Measurements from ENCODE around the gene SKIDA1.
"Not testable (repeated sequence)": the region's sequence is repeated elsewhere in the genome, so short reads cannot be mapped to it uniquely, and the experiment has no call there.

The SKIDA1 gene

DNA sequence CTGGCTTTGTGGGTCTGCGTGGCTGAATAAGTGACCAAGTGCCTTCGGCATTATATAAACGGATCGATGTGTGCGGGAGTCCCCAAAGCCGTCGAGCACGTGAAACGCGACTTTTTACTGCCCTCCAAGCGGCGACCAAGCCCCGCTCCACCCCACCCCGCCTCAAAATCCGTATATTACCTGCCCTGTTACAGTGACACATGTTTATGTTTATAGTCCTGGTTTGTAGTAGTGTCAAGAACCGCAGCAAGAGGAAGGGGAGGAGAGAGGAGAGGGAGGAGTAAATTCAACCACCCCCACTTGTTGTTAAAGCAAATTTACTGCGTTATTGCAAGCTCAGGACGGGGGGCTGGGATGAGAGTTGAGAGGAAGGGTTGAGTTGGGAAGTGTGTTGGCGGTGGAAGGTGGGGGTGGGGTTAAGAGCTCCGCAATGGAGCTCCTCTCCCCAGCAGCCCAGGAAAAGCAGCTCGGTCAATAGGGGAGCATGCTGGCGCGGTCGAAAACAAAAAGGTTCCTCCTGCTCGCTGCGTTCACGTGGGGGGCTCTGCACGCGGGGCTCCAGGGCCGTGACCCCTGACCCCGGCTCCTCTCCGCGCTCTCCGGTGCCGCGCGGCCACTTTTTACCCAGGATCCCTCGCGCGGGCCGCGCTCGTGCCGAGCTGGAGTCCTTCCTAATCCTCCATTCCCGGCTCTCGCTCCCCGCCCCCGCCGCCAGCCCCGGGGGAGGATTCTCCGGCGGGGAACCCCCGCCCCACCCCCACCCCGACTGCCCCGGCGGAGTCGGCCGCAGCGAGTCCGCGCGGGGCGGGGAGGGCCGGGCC lies at the start of gene SKIDA1:
TSS of gene SKIDA1 (minus strand) at position 316 of the 821 bp plus-strand sequence. CDS start 7,860 bp downstream, outside the sequence.
- DNase-seq (ENCODE audit: low read depth in 2 of 2) = peak; percentile 46 to 55

DNA sequence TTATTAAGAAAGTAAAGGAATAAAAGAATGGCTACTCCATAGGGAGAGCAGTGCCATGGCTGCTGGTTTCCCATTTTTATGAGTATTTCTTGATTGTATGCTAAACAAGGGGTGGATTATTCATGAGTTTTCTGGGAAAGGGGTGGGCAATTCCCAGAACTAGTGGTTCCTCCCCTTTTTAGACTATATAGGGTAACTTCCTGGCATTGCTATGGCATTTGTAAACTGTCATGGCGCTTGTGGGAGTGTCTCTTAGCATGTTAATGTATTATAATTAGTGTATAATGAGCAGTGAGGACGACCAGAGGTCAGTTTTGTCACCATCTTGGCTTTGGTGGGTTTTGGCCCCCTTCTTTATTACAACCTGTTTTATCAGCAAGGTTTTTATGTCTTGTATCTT lies 49.0 kb upstream of the SKIDA1 start:
- not testable (repeated sequence) for DNase-seq (ENCODE audit: low read depth in 2 of 2)

DNA sequence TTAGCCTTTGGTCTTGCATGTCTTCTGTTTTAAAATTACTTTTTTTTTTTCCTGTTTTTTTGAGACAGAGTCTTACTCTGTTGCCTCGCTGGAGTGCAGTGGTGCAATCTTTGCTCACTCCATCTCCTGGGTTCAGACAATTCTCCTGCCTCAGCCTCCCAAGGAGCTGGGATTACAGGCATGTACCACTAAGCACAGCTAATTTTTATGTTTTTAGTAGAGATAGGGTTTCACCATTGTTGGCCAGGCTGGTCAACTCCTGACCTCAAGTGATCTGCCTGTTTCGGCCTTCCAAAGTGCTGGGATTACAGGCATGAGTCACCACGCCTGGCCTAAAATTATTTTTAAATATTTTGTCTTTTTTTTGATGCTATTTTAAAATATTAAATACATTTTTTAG lies 47.1 kb upstream of the SKIDA1 start:
- no peak for DNase-seq (ENCODE audit: low read depth in 2 of 2)

DNA sequence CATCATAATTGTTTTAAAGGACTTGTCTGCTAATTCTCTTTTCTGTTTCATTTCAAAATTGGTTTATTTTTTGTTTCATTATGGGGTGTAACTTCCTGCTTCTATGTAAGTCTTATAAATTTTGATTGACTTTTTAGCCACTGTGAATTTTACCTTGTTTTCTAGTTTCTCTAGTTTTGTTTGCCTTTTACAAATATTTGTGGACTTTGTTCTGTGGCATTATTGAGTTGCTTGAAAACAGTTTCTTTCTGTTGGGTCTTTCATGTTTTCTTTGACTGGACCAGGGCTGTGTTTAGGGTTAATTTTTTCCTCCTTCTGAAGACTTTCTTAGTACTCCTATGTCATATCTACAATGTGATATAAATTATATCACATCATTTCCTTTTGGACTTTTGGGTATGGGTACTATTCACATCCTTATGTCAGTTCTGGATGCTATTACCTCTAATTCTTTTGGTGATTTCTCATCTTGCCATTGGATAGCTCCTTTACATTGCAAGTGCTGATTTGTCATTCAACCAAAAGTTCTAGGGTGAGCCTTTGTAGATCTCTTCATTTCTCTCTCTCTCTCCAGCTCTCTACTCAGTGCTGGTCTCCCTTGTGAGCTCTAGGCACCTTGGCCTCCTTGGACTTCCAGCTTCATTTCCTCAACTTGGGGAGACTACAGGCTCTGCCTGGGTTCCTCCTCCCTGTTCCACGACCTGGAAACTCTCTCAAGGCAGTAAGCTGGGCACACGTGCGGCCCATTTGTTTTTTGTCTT lies 45.5 kb upstream of the SKIDA1 start:
- no peak for DNase-seq (ENCODE audit: low read depth in 2 of 2)

DNA sequence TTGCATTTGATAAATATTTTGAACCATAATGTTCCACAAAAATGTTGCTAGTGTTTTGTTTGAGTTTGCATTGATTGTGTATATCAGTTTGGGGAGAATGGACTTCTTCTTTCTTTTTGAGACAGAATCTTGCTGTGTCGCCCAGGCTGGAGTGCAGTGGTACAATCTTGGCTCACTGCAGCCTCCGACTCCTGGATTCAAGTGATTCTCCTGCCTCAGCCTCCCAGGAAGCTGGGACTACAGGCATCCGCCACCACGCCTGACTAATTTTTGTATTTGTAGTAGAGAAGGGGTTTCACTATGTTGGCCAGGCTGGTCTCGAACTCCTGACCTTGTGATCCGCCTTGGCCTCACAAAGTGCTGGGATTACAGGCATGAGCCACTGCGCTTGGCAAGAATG lies 33.5 kb upstream of the SKIDA1 start:
- not testable (repeated sequence) for DNase-seq (ENCODE audit: low read depth in 2 of 2)

DNA sequence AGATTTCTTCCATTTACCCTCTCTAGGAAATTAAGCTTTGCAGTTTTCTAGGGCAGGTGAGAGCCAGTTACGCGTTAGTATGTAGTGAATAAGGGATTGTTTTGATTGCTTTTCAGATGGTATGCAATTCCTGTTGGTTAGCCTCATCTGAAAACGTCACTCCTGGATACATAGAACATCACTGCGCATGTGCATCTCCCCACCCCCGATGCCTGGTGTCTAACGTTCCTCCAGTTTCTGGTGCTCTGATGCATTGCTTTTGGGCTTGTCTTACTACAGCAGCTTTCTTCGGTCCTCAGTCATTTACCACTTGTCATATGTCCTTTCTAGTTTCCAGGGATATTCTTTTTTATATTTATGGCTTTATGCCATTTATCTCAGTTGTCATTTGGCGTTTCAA lies 31.0 kb upstream of the SKIDA1 start:
- DNase-seq (ENCODE audit: low read depth in 2 of 2) = no peak

DNA sequence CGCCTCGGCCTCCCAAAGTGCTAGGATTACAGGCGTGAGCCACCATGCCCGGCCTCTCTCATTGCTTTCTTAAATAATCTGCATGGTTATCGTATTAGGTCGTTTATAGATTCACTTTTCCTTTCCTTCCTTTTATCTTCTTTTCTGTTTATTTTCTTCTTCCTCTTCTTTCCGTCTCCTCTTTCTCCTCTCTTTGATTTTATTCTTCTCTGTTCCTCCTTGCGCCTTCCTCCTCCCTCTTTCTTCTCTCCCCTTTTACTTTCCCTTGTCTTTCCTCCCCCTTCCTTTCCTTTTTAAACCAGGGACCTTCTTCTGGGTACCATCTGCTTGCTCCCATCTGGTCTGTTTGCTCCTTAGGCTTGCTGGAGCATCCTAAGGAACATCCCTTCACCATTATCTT lies 27.2 kb upstream of the SKIDA1 start:
- no peak for DNase-seq (ENCODE audit: low read depth in 2 of 2)

DNA sequence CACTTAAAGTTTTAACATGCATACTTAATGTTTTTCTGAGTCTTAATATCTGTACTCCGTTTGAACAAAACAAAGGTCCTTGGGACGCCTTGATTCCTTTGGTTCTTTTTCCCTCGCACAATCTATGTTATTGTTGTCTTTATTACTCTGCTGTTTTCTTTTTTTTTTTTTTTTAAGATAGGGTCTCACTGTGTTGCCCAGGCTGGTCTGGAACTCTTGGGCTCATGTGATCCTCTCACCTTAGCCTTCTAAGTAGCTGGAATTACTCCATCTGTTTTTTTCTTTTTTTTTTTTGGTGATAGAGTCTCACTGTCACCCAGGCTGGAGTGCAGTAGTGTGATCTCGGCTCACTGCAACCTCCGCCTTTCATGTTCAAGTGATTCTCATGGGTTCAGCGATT lies 21.8 kb upstream of the SKIDA1 start:
- no peak for DNase-seq (ENCODE audit: low read depth in 2 of 2)

DNA sequence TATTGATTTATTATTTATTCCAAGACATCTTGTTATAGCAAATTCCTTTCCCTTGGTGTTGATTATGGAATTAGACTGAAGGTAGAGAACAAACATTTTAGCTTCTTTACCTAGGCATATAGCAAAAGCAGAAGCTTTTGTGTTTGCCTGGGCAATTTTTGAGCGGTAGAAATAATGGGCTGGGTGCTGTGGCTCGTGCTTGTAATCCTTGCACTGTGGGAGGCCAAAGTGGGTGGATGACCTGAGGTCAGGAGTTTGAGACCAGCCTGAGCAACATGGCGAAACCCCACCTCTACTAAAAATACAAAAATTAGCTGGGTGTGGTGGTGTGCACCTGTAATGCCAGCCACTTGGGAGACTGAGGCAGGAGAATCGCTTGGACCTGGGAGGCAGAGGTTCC lies 15.2 kb upstream of the SKIDA1 start:
- DNase-seq (ENCODE audit: low read depth in 2 of 2) = not testable (repeated sequence)

DNA sequence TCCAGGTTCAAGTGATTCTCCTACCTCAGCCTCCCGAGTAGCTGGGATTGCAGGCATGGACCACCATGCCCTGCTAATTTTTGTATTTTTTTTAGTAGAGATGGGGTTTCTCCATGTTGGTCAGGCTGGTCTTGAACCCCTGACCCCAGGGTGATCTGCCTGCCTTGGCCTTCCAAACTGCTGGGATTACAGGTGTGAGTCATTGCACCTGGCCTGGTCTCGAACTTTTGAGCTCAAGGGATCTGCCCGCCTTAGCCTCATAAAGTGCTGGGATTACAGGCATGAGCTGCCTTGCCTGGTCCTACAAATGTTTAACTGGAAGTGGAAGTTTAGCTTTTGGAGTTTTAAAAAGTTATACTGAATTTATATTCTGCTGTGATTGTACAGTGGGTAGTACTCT lies 11.4 kb upstream of the SKIDA1 start:
- no peak for DNase-seq (ENCODE audit: low read depth in 2 of 2)

DNA sequence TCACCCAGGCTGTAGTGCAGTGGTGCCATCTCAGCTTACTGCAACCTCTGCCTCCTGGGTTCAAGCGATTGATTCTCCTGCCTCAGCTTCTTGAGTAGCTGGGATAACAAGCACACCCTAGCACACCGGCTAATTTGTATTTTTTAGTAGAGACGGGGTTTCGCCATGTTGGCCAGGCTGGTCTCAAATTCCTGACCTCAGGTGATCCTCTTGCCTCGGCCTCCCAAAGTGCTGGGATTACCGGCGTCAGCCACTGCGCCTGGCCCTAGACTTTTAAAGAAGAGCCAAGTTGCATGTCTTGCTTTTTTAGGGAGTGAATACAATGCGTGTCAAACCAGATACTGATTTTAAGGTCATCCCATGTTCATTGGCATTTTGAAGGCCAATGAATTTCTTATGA lies 10.5 kb upstream of the SKIDA1 start:
- DNase-seq (ENCODE audit: low read depth in 2 of 2) = not testable (repeated sequence)

DNA sequence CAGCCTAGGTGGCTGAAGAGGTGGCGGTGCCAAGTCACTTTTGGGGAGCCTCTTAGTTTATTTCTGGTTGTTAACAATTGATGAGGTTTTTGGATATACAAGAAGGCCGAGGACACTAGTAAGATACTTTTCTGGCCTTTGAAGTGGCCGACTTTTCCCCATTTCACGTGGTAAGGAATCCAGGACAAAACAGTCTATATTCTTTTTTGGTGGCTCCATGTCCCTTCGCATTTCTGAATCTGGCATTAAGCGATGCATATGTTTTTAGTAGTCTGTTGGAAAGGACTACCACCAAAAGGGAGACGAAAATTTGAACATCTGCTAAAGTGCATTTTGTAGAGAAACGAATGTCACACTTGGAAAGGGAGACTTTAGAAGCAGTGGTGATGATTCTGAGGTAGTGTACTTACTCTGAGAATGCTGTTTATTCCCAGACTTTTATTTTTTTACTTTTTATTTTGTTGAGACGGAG lies 10.0 kb upstream of the SKIDA1 start:
- no peak for DNase-seq (ENCODE audit: low read depth in 2 of 2)

DNA sequence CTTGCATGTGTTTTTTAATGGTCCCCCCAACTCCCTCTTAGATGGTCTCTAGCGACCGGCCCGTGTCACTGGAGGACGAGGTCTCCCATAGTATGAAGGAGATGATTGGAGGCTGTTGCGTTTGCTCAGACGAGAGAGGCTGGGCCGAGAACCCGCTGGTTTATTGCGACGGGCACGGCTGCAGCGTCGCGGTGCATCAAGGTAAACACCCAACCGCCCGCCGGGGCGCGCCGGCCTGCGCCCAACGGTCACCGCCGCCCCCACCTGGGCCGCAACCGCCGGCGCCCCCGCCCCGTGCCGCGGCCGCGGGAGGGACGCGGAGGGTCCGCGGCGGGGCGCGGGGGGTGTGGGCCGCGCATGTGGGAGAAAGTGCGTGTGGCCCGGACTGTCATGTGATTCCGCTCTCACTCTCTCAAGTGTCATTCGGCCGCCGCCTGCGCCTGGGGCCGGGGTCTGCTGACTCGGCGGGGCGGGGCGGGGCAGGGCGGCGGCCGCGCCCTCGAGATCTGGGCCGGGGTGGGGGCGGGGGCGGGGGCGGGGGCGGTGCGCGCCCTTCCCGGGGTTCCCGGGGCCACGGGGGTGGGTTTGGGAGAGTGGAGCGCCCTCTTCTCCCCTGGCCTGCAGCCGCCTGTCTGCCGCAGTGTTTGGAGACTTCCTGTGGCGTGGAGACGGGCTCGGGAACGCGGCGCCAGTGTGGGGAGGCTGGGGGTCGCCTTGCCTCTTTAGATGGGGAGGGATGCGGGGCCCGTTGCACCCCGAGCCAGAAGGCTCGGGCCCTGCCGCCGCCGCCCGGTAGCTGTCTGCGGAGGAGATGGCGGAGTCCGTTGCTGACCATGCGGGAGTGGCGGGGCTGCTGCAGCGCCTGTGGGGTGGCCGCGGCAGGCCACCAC lies 9.4 kb upstream of the SKIDA1 start:
- peak; percentile 20 to 26 for DNase-seq (ENCODE audit: low read depth in 2 of 2)

DNA sequence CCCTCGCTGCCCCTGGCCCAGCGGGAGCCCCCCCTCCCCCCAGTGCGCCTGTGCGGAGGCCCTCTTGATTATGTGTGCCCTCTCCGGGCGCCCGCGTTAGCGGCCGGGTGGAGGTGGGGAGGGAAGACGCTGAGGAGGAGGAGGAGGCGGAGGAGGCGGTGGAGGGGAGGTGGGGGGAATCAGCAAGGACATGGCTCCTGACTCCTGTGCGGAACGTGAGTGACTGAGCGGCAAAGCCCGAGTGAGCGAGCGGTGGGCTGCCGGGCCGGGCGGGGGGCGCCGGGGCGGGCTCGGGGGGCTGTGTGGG lies 8.8 kb upstream of the SKIDA1 start:
- no peak for DNase-seq (ENCODE audit: low read depth in 2 of 2)

DNA sequence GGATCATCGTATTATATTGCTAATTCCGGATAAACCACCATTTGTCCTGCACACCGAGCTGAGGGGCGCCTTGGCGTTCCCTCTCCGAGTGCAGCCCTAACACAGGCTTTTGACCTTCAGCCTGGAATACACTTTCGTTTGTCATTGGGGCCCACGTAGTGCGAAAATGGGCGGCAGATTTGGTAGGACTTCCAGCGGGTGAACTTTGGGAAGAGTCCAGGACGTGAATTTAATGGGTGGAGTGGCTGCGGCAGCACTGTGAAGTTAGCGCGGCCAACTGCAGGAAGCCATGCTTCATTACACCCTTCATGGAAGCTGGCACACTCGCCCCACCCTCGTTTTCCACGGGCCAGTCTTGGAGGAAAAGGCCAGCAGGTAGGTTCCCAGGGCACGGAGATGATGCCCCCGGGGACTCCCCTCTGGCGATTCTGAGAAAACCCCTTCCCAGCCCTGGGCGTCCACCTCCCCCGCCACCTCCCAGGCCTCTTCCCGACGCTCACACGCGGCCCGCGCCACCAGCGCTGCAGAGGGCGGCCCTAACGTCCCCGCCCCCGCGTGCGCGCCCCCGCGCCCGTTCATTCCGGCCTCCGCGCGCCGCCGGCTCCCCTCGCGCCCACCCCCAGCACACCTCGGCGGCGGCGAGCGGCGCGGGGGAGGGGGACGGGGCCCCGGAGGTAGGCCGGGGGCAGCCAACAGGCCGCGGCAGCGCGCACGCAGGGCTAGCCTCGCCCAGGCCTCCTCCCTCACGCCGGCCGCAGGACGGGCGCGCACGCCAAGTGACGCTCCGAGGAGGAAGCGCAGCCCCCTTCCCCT lies 8.2 kb upstream of the SKIDA1 start, which contains the start of gene MLLT10:
TSS of gene MLLT10 (plus strand) at position 766 of the 813 bp plus-strand sequence. CDS start 413 bp downstream, outside the sequence.
- peak; percentile 85 to 89 for DNase-seq (ENCODE audit: low read depth in 2 of 2)

DNA sequence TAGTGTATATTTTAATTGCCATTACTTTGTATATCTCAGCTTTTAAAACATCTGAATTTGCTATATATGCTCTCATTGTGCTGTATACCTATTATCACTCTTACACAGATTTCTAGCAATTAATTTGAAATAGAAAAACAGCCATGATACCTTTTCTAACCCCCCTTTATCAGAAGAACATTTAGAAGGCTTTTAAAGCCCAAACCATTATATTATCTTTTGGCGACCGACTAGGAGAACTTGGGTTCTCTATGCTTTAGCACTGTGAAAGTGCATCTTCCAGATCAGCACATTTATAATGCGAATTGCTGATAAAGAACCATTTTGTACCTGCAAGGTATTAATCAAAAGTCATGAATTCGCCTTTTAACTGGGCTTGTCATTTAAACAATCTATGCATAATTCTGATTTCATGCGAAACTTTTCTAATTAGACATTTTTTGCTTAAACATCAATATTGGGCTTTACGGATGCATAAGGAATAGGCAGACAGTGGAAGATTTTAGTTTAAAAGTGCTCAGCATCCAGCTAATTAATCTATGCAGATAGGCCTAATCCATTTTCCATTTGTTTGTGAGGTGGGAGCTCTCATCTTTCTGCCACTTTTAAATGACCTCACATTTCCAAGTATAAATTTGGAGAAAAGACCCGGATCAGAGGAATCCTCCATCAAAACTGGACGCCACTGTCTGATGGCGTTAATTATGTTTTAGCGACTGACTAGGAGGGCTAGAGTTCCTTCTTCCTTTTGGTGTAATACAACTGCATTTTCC lies 7.4 kb upstream of the SKIDA1 start:
- DNase-seq (ENCODE audit: low read depth in 2 of 2) = no peak

DNA sequence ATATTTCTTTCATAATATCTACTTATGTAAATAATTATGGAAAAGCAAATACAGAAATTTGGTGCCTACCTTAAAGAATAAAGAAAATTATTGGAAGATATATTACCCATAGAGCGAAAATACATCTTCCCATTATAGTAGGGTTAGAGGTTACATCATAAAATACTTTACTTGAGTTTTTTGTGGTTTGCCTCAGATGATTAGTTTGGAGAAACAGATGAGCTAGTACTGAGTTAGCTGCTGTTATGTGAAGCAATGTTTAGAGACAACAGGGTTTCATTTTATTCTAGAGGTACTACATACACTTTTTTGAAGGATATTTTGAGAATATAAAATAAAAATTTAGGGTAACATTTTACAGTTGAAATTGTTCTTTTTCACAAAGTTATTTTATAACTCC lies 5.7 kb upstream of the SKIDA1 start:
- DNase-seq (ENCODE audit: low read depth in 2 of 2) = no peak

DNA sequence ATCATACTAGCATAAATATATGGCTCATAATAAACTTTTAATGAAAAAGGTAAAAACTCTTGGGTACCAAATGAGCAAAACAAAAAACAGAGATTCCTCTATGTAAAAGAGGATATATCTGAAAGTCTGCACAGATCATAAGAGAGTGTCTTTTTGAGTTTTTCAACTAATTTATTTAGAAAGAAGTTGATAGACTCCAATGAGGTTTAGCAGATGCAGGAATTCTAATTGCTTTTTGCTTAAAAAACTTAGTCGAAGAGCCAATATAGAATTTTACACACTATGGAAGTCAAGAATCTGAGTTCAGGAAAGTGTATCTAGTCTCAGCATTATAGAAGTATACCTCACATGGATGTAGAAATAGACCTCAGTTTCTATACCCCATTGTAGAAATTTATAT lies 5.2 kb upstream of the SKIDA1 start:
- DNase-seq (ENCODE audit: low read depth in 2 of 2) = no peak

DNA sequence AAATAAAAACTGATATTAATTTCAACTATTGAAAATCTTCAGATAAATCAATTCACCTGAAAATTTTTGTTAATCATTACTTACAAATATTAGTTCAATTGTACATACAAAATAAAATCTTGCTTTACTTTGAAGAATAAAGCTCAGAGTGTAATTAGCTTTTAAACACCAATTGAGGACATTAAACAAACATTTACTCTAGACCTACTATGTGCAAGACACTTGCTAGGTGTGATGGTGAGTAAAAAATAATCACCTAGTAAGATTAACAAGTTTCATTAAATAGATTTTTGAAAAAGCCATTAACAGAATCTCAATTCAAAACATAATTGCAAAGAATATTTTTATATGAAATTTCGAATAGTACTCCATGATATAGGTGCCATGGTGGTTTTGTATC lies 4.7 kb upstream of the SKIDA1 start:
- DNase-seq (ENCODE audit: low read depth in 2 of 2) = no peak
